Stimulated activated CD8-positive, alpha-beta memory T cell treated with anti-CD3 and anti-CD28 coated beads, Interleukin-2, amount 100 ng/mL, for 1 hour (primary cell): ENCODE measurements around the gene AHNAK2.
"Not testable (repeated sequence)": the region's sequence is repeated elsewhere in the genome, so short reads cannot be mapped to it uniquely, and the experiment has no call there.

Experiments used
- DNase-seq, 2 donors: peaks; one replicate each; pipeline ENCODE4 v3.0.0-alpha.2; 2020; ENCODE audit warnings: low read depth in 2 of 2

AHNAK2 gene

DNA sequence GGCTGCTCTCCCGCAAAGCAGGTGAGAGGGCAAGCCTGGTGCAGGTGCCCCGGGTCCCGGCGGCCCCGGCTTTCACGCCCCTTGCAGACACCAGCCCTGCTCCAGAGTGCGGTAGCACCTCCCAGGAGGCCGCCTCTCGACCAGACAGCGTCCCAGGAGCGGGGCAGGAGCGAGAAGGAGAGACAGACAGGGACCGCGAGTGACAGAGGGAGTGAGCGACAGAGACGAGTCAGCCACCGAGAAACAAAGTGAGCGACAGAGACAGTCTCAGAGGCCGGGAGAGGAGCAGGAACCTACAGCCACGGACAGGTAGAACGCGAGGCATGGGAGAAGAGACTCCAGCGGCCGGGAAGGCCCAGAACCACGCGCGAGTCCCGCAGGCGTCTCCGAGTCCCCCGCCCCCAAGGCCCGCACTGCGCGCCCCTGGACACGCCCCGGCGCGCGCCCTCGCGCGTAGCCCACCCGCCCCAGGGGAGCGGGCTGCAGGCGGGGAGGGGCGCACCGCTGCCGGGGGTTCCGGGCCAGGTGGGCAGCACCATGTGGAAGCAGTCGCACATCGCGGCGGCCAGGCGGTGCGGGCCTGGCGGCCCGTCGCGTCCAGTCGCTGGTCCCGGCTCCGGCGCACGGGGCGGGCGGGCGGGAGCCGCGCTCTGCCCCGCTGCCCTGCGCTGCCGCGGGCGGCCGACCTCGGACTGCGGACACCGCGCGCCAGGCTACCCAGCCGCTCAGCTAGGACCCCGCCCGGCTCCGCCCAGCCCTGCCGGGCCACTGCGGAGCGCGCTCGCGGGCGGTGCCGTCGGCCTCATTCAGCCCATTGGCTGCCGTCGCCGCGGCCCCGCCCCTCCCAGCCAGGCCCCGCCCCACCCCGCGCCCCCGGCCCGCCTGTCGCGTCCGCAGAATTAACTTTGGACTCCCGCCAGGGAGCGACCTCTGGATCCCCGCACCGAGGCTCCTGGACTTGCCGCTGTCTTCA lies at the start of gene AHNAK2:
Gene AHNAK2, minus strand, starts transcription at position 694 of the 973 bp plus-strand sequence. Its CDS starts 137 bp downstream, at position 557.
- no peak for DNase-seq

DNA sequence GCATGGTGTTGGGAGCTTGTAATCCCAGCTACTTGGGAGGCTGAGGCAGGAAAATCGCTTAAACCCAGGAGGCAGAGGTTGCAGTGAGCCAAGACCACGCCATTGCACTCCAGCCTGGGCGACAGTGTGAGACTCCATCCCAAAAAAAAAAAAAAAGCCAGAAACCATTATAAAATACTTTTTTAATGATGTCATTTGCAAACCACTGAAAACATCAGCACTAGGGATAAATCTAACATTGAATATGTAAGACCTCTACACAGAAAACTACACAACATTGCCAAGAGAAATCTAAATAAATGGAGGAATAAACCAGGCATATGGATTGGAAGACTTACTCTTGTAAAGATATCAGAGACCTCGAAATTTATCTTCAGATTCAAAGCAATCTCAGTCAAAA lies 49.5 kb upstream of the AHNAK2 start:
- DNase-seq, result not testable (repeated sequence)

DNA sequence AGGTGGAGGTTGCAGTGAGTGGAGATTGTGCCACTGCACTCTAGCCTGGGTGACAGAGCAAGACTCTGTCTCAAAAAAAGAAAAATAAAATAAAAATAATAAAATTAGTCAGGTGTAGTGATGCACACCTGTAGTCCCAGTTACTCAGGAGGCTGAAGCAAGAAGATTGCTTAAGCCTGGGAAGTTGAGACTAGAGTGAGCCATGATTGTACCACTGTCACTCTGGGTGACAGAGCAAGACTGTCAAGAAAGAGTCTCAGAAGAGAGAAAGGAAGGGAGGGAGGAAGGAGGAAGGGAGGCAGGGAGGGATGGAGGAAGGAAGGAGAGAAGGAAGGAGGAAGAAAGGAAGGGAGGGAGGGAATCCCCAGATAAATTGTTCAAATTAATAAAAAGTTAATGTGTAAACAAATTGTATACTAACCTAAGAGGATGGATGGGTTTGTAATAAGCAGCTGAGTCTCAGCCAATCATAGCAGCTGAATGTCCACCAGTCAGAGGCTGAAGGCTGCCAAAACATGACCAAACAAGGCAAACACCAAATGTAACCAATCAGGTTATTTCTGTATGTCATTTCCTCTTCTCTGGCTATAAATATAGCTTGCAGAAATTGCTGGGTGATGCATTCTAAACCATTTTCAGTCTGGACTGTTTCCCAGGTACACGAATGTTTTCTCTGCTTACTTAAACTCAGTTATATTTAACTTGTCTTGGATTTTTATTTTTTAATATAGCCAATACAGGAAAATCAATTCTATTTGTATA lies 48.8 kb upstream of the AHNAK2 start:
- DNase-seq, result no peak

DNA sequence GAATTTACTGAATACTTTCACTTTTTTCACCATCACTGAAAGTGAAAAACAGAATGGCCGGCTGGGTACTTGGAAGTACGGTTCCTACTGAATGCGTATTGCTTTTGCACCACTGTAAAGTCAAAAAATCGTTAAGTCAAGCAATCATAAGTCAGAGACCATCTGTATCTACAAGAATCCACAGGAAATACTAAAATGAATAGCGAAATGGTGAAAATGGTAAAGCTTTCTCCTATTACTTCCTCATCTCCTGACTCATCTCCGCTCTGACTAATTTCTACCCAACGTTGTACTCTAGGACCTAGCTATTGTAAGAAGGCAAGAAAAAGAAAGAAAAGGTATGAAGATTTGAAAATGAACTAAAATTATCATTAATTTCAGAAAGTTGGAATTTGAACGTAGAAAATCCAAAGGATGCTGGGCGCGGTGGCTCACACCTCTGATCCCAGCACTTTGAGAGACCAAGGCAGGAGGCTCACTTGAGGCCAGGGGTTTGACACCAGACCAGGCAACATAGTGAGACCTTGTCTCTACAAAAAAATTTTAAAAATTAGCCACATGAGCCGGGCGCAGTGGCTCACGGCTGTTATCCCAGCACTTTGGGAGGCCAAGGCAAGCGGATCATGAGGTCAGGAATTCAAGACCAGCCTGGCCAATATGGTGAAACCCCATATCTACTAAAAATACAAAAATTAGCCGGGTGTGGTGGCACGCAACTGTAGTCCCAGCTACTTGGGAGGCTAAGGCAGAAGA lies 48.0 kb upstream of the AHNAK2 start:
- DNase-seq, result no peak

DNA sequence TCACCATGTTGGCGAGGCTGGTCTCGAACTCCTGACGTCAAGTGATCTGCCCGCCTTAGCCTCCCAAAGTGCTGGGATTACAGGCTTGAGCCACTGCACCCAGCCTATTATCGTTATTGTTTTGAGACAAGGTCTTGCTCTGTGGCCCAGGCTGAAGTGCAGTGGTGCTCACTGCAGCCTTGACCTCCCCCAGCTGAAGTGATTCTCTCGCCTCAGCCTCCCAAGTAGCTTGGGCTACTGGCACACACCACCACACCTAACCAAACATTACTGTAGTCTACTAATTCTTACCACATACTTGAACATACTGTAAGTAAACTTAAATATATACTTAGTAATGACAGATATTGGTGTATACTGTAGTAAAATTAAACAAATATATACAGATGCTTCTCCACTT lies 47.3 kb upstream of the AHNAK2 start:
- no peak for DNase-seq

DNA sequence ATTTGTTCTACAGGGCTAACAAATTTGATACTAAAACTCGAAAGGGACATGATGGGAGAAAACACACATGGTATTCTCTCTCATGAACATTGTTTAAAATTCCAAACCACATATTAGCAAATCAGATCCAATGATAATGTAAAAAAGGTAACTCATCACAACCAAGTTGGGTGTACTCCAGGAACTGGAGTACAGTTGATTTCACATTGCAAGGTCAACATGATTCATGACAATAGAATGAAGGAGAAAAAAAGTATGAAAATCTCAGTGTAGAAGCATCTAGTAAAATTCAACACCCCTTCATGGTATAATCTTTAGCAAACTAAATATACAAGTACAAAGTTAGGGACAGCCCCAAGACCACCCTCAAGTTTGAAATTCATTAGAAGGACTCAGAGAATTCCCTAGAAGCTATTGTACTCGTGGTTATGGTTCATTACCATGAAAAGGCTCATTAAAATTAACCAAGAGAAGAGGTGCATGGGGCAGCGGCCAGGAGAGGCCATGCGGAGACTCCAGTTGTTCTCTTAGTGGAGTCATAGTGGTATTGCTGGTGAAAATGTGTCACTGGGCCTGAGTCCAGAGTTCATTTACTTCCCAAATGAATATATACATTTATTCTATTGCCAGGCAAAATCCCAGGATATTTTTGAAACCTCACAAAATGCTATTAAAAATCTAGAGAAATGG lies 45.8 kb upstream of the AHNAK2 start:
- no peak for DNase-seq

DNA sequence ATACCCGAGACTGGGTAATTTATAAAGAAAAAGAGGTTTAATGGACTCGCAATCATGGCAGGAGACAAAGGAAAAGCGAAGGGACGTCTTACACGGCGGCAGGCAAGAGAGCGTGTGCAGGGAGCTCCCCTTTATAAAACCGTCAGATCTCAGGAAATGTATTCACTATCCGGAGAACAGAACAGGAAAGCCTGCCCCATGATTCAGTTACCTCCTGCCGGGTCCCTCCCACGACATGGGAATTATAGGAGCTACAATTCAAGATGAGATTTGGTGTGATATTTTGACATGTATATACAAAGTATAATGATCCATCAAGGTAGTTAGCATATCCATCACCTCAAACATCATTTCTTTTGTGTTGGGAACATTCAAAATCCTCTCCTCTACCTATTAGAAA lies 45.0 kb upstream of the AHNAK2 start:
- DNase-seq, result no peak

DNA sequence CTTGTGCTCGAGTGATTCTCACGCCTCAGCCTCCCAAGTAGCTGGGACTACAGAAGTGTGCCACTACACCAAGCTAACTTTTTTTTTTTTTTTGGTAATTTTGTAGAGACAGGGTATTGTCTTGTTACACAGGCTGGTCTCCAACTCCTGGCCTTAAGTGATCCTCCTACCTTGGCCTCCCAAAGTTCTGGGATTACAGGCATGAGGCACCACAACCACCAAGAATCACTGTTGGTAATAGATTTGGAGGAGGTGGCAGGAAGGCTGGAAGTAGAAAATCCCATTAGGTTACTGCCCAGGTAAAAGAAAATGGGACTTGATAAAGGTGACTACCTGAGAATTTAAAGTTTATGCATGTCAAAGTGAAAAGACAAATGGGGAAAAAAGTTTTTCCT lies 44.1 kb upstream of the AHNAK2 start:
- DNase-seq, result no peak

DNA sequence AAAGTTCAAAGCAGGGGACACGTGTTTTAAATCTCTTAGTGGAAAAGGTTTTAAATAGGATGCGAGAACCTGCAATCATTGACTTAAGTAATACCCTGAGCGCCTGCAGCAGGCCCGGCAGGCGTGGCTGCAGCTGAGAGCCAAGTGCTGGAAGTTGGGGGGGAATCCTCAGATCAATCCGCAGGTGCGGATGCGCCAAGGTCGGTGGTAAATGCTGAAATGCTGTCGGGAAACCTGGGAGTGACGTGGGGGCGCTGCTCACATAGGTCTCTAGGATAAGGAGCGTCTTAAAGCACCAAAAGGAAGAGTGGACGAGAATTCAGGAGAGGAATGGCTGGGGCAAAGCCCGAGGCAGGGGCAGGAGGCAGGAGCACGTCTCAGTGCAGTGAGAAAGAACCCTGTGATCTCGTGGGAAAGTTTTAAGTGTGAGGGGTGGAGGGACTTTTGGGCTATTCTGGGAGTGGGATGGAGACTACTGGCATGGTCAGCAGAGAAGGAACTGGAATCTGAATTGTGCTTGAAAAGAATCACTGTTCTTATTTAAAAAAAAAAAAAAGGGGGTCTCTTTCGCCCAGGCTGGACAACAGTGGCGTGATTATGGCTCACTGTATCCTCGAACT lies 43.6 kb upstream of the AHNAK2 start:
- DNase-seq, result no peak

DNA sequence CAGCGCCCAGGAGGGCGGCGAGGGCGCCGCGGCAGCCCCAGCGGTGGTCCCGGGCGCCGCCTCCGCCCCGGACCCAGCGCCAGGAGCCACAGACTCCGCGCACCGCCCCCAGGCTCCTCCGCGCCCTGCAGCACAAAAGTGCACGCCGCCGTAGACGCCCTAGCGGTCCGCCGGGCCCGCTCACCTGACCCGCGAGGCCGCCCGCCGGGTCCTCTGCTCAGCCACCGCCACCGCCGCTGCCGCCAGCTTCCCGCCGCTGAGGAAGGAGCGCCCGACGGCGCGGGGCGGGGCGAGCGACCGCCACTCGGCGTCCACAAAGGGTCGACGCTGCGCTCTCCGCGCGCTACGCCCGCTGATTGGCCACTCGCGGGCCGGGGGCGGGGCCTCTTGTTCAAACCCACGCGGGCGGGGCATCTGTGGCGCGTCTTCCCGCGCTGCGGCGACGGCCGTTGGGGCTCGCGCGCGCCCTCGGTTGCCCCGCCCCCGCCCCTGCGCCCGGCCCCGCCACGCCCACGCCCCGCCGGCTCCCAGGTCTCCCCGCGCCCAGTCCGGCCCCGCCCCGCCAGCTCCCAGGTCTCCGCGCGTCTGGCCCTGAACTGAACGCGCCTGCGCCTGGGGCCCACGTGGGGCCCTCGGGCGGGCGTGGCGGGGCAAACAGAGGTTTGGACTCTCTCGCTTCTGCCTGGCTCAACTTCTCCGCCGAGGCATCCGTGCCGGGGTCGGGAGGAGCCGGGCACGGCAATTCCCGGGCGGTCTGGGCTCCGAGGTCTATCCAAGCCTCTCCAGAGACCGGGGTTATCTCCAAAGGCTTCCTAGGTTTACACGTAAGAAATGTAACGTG lies 42.9 kb upstream of the AHNAK2 start, which contains the start of gene CDCA4:
Gene CDCA4, minus strand, starts transcription at position 269 of the 841 bp plus-strand sequence. CDS start 9,154 bp downstream, outside the sequence.
- DNase-seq, result peak; percentile 98

DNA sequence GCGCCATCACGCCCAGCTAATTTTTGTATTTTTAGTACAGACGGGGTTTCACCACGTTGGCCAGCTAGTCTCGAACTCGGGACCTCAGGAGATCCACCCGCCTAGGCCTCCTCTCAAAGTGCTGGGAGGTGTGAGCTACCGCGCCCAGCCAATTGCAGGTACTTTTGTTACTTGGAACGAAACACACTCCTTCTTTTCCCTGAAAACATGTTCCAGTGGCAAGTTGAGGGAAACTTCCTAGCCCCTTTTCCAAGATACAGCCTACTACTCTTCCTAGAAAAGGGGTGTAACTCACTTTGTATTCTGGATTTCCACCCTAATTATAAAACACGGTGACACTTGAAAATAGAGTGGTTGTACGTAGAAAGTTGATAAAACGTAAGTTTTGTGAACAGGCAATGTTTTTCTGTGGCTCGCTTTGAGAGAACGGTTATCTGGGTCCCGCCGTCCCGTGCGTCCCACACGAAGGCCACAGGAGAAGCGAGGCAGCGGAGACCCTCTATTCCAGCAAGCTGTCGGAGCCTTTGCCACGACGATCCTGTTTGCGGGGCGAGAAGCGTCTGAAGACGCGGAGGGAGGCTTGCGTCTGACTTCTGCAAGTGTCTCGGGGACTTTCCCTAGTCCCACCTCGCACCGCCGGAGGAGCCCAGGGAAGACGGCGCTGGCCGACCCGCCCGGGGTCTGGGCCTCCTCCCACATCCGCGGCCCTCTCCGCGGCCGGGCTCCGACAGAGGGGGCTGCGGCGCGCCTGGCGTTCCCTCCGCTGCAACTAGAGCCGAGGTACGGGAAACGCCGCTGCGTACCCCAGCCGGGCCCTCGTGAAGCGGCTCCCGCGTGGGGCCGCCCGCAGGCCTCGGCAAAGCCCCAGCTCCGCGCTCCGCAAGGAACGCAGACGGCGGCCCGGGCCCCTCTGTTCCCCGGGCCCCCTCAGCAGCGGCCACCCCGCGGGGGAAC lies 42.0 kb upstream of the AHNAK2 start:
- DNase-seq, result peak; percentile 29 to 41

DNA sequence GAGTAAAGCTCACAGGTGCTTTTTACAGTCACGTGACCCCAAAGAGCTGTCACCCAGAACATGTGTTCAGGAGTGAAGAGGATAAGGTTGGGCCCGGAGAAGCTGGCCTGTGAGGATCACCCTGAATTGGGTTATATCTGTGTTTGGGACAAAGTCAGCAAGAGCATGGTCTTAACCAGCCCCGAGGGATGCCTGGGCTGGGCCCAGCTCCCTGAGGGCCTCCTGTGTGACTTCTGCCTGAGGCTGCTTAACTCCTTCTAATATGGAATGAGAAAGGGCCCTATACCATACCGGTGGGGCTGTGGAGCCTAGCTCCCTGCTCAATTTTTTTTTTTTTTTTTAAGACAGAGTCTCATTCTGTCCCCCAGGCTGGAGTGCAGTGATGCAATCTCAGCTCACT lies 40.2 kb upstream of the AHNAK2 start:
- no peak for DNase-seq

DNA sequence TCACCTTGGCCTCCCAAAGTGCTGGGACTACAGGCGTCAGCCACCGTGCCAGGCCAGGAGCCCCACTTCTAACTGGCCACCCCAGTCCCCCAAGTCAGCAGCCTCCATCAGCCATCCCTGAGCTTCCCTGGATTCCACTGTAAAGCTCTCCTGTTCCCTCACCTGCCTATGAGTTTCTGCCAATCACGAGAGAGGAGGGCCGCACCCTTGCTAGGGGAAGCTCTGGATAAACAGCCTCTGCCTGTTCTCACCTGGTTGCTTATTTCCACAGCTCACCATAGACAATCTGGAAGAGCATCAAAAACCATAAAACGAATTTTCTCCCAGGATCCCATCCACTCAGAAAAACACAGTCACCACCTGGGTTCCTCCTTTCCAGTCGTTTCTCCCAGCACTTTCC lies 37.7 kb upstream of the AHNAK2 start:
- DNase-seq, result no peak

DNA sequence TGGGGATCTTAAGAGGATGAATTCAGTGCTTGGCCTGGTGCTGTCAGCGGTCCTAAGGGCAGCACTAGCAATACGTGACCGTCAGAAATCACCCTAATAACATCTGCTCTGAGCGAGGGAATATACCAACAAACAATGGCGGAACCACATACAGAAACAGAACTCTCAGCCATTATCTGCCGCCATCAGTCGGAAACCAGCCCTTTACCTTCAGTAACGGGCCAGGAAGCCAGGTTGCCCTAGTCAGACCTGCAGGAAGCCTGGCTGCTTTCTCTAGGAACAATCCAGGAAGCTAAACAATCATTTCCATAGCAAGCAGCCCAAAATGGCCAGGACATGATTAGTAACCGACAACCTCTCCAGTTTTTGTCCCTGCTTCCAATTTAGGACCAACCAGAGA lies 37.1 kb upstream of the AHNAK2 start:
- DNase-seq, result no peak

DNA sequence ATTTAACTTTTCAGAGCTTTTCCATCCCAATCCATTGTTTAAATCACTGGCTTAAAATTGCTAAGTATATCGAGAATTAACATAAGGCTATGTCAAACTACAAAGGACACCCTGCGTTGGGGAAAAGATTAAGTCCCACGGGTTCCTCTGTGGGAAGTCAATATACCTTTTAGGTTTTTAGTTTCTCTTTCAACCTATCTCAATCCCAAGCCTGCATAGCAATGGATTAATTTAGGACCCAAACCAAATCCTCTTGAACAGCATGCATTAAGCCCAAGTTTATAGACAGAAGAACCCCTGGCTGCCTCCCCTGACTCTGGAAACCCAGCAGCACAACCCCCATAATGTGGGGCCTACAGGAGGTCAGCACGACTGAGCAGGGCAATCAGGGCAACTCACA lies 36.5 kb upstream of the AHNAK2 start:
- no peak for DNase-seq

DNA sequence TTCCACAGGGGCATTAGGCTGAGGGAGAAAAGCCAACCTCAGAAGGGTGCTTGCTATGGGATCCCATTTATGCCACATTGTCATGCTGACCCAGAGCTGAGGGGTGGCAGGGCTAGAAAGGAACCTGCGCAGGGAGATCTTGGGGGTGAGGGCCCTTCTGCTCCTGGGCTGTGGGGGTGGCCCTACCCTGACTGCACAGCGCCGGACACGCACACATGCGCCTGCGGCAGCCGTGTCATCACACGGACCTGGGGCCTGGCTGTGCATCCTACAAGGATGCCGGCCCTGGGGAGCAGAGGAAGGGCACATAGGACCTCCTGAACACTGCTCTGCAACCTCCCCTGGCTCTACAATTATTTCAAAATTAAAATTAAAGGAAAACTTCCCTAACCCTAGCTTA lies 35.9 kb upstream of the AHNAK2 start:
- DNase-seq, result no peak

DNA sequence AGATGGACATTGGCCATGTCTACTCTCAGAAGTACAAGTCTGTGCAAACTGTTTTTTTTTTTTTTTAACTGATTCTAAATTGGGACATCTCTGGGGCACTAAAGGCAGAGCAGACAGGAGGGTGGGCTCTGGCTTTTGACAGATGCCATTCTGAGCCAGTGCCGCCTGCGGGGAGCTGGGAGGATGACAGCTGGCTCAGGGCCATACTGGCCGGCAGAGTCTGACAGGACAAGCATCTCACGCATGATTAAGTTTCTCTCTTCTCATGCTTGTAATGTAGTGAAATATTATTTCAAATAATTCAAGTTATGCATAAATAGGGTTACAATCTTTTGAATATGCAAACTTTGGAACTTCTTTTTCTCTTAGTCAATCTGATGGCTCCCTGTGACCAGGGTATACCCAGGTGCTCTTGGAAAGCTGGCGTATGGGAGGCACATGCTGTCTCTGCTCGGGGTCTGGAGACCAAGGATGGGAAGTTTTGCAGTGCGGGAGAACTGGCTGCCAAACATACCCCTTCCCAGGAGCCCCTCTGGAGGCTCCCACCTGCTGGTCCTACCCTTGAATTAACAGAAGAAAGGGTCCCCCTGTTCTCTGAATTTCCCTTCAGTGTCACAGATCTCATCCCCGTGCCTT lies 35.1 kb upstream of the AHNAK2 start:
- DNase-seq, result no peak
